Forelimb muscle (tissue), 1 donor: Measurements from ENCODE around the gene TBC1D4. TPM values are rescaled to one million over a fixed set of nuclear protein-coding genes. Genes with fewer than 3 reads are reported as not detected.
"Not testable (repeated sequence)": the region's sequence is repeated elsewhere in the genome, so short reads cannot be mapped to it uniquely, and the experiment has no call there.

ENCODE experiments used
- DNase-seq: peaks from one replicate; pipeline ENCODE4 v3.0.0-alpha.2; 2013; ENCODE audit warnings: low read depth
- polyA plus RNA-seq: library from polyadenylated mRNA; unstranded; fragments of 120-200 nt; gene quantifications from one replicate; pipeline ENCODE4 v1.2.1, GENCODE V29; 2013; ENCODE audit not compliant: insufficient read length

Gene TBC1D4
- polyA plus RNA-seq, 1 donor = 18.6 TPM

DNA sequence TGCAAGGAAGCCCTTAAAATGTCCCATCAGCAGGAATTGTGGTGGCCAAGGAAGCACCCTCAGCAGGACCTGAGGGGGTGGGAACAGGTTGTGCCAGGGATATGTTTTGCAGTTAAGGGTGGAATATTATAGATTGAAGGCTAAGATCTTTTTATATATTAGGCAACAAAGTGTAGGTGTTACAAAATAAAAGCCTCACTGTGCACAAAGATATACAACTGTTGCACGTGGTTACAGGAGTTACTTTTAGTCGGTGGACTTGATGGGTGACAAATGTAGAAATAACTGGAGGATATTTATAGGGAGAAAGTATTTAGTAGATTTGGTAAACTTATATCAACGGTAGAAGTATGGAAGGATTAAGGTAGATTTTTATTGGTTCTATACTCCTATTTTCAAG lies 35.1 kb downstream of the TBC1D4 start:
- DNase-seq = no peak

GRCh38 chr13:75445717-75446499 lies 36.1 kb downstream of the TBC1D4 start:
- no peak for DNase-seq

GRCh38 chr13:75444016-75444415 lies 38.0 kb downstream of the TBC1D4 start:
- DNase-seq = no peak

- no peak for DNase-seq
These were observed 38.5 kb downstream of the TBC1D4 start for GRCh38 chr13:75443356-75443958.

DNA sequence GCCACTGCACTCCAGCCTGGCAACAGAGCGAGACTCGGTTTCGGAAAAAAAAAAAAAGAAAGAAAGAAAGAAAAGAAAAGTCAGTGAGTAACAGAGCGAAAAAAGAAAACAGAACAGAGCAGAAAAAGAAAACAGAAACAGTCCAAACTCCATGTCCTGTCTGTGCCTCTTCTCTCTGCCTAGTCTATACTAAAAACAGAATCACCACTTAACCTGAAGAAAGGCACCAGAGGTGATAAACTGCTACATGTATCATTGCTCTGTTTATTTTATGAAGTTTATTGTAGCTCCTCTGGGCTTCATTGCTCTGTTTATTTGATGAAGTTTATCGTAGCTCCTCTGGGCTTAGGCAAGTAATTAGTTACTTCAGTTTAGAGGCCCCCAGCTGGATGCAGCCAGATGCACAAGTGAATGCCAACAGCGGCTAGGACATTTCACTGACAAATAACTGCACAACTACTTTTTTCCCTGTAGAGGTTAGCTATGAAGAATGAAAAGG lies 39.2 kb downstream of the TBC1D4 start:
- DNase-seq = no peak

DNA sequence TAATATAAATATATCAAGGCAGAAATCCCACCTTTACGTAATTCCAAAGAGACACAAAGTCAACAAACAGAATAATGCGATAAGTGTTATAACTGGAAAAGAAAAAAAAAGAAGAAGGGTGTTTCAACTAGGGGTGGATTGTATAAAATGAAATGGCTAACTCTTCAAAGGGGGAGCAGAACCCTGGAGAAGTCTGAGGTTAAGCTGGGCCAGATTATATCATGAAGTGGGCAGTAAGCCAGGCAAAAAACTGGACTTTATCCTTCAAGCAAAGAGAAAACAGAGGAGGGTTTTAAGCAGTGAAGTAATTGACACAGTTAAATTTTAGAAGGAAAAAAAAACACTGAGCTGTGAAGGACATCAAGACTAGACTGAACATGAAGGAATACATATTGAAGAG lies 41.9 kb downstream of the TBC1D4 start:
- no peak for DNase-seq

DNA sequence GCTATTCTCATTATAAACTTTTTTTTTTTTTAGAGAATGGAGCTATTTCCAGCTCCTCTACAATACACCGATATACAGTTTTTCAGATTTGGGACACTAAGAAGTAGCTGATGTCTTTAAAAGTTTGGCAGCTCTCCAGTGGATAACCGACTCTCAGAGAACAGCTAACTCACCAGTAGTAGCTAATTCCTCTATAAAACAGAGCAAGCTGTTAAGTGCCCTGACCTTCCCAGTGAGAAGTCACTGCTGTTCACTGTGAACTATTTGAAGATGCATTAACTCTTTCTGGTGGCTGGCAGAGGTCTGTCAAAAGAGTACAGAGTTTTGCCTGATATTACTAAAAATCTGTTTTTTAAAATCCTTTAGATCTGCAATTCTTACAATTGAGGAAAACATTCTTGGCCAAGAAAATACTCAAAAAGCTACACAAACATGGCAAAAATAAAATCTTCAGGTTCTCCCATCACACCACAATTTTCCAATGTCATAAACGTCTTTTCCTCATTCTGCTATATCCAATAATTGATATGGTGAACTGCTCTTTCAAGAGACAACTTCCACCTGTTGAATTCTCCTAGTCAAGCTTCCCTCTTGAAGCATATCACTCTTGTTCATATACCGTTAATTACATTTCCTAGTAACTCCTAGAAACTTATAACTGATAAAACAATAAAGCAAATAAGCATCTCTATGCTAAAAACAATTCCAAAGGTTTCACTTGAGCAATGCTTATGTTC lies 44.2 kb downstream of the TBC1D4 start:
- no peak for DNase-seq

GRCh38 chr13:75434126-75434525 lies 47.8 kb downstream of the TBC1D4 start:
- not testable (repeated sequence) for DNase-seq

- no peak for DNase-seq
These were observed 49.1 kb downstream of the TBC1D4 start for GRCh38 chr13:75432811-75433244.

DNA sequence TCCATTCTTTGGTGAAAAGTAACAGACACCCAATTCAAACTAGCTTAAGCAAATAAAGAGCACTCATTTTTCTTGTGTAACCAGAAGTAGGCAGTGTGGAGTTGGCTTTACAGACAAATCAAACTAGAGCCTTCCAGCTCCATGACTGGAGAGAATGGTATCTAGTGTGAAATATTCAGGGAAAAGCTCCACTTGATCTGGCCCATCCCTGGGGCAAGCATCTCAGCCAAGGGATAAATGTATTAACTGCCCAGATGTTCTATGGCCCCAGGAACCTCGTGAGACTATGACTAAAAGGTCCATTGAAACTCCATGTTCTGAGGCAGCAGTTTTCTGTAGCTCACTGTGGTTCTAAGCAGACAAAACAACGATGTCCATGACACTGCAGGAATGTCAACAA lies 49.9 kb downstream of the TBC1D4 start:
- no peak for DNase-seq

DNA sequence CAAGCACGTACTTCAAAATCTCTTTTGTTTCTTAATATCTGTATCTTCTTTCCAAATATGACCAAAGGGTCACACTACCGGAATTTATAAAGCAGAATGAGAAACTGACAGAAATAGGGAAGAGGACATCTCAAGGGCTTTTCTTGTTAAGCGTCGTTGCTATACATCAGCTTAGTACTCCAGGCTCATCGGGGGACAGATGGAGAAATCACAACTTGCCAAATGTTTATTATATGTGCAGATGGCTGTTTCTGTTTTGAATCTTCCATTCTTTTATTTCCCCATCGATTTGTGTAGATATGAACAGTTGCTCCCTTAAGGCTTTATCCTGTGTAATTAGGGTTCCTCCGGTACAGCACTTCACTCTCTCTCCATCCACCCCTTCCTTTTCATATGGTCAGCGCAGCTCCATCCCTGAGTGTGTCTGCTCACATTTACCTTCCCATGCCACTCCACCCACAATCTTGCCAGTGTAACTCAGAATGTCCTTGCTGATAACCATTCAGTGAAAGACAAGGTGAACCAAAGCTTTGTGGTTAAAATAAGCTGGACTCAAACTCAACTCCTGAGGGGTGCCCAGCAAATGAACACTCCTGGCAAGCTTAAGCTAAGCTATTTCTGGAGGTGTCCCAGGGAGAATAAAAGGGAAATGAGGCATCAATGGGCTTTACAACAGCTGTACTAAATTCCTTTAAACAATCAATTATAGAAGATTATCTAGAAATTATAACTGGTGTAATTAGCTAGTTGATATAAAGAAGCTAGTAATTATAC lies 51.3 kb downstream of the TBC1D4 start:
- DNase-seq = no peak

- DNase-seq = no peak
These were observed 55.5 kb downstream of the TBC1D4 start for GRCh38 chr13:75426421-75426820.

GRCh38 chr13:75425216-75426009 lies 56.6 kb downstream of the TBC1D4 start:
- no peak for DNase-seq

DNA sequence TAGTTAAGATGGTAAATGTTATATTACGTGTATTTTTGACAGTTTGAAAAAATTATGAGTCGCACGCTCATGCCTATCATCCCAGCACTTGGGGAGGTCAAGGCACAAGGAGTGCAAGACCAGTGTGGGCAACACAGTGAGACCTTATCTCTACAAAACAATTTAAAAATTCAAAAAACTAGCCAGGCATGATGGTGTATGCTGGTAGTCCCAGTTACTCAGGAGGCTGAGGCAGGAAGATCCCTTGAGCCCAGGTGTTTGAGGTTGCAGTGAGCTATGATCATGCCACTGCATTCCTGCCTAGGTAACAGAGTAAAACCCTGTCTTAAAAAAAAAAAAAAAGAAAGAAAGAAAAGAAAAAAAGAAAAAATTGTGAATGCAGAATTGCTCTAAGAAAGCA lies 58.0 kb downstream of the TBC1D4 start:
- DNase-seq = no peak

GRCh38 chr13:75422028-75422427 lies 59.9 kb downstream of the TBC1D4 start:
- DNase-seq = no peak

DNA sequence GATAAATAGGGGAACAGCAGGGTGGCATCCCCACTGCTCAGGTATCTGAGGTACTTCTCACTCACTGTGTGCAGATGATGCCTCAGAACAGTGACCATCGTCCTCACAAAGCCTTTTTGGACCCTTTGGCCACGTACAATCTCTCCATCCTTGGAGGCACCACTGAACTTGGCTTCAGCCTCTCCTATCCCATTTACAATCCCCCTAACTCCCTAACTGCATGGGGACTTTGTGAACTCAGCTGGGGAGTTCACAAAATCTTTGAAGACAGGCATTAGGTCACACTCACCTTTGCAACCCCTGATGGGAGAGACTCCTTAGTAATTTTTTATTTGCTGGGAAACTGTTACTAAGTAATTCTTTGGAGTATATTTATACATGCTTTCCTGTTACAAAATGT lies 60.8 kb downstream of the TBC1D4 start:
- DNase-seq = no peak

DNA sequence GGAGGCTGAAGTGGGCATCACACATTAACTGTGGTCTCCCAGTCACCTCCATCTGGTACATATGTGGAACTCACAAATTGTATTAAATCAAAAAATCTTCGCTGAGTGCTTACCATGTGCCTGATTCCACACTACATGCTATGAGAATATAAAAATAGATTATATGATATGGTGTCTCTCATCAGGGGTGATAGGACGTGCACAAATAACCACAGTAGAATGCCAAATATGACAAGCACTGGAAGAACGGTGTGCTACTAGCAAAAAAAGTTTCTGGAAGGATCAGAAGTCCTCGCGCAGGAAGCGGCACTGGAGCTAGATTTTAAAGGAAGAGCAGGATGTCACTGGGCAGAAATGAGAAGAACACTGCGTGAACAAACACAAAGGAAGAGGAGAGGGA lies 62.3 kb downstream of the TBC1D4 start:
- no peak for DNase-seq

GRCh38 chr13:75418997-75419396 lies 63.0 kb downstream of the TBC1D4 start:
- no peak for DNase-seq

DNA sequence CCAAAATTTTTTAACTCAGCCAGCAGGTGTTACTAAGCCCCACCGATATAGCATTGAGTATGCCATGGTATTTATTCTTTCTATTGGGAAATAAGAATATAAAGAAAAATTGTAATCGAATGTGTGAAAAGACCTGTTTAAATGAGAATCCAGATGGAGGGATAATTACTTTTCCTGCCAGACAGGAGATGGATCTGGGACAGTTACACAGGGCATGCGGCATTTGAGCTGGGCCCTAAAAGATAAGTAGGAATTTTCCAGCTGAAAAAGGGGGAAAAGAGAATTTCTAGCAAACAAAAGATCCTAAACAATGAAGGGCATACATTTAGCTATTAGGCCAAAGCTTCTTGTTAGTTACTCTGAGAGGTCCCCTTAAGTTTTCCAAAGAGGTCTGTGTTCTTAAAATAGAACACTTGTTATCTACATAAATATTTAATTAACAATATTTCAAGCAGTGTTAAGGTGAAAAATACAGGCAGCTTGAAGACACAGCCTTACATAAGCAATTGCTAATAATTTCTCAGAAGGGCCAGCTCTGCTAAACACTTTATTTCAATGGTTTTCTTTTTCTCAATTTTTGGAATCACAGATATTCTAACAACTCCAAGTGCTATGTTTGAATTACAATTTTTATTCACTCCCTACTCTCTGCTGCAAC lies 63.7 kb downstream of the TBC1D4 start:
- DNase-seq = no peak

- DNase-seq = no peak
These were observed 64.3 kb downstream of the TBC1D4 start for GRCh38 chr13:75417656-75418055.

GRCh38 chr13:75417012-75417384 lies 65.0 kb downstream of the TBC1D4 start:
- DNase-seq = no peak
